ENCODE data around the gene TSPAN9.

Gene TSPAN9

DNA sequence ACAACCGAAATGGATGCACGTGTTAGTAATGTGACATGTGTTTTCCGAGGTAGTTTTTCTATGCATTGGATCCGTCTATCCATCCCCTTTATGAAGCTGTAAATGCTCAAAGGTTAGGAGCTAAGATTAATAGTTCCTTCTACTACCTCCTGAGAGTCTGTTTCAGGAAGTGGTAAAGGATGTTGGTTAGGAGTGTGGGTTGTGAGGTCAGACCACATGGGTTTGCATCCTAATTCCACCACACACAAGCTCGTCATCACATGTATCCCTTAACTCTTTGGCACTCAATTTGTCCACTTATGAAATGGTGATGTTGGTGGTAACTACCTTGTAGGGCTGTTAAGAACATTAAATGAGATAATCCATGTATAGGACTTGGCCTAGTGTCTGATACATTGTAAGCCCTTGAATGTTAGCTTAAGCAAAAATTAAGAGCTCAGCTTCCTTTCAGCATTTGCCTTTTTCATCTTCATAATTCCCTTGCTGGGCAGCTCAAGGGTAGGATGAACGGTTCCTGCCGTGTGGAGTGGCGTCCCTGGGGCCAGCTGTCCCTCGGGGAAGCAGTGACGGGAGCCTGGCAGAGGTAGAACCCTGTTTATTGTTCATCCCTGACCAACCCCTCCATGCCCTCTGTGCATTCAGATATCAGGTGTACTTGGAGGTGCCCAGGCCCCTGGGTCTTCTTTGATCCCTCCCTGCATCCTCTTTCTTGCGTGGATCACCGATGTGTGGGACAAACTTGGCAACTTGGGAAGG is 52.3 kb downstream of the TSPAN9 start:
- no peak for TF ChIP-seq EZH2phosphoT487 (conservative IDR thresholded peaks at IDR 0.05; ENCODE audit: low read length)
- TF ChIP-seq, protein P1, sequence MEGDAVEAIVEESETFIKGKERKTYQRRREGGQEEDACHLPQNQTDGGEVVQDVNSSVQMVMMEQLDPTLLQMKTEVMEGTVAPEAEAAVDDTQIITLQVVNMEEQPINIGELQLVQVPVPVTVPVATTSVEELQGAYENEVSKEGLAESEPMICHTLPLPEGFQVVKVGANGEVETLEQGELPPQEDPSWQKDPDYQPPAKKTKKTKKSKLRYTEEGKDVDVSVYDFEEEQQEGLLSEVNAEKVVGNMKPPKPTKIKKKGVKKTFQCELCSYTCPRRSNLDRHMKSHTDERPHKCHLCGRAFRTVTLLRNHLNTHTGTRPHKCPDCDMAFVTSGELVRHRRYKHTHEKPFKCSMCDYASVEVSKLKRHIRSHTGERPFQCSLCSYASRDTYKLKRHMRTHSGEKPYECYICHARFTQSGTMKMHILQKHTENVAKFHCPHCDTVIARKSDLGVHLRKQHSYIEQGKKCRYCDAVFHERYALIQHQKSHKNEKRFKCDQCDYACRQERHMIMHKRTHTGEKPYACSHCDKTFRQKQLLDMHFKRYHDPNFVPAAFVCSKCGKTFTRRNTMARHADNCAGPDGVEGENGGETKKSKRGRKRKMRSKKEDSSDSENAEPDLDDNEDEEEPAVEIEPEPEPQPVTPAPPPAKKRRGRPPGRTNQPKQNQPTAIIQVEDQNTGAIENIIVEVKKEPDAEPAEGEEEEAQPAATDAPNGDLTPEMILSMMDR (IDR thresholded peaks at IDR 0.05; ENCODE audit: insufficient read depth, low read length, poor library complexity, severe bottlenecking): no peak
- H3K27me3 ChIP-seq (ENCODE audit: low read length): no peaks in the 10 kb centered on the region
- no peaks in the 10 kb centered on the region for H4K20me1 ChIP-seq (ENCODE audit: low read depth, low read length)

DNA sequence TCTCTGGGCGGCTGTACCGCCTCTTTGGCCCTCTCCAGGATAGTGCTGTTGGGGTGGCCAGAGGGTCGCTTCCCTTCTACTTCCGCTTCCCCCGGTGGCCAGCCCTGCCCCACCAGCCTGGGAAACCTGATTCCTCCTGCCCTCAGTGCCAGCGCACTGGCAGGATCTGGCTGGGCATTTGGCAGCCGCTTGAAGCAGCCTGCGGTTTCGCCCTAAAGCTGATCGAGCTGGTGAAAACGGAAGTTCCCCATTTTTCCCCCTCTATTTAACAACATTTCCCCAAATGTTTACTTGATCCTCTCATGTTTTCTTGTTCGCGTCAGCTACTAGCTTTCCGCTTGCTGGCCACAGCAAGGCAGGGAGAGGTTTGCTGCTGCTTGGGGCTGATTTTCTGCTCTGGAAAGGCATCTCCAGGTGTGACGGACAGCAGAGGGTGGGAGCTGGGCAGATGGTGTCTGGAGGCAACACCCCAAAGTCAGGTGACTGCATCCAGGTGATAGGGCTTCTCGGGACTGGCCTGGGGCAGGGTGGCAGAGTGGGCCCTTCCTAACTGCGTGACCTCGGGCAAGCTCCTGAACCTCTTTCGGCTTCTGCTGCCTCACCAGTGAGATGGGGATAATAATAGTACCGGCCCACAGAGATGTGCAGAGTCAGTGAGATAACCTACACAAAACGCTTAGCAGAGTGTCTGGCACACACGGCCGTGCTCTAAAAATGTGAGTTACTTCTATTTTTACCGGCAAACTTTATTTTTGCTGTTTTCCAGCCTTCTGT is 53.1 kb downstream of the TSPAN9 start:
- Histone ChIP-seq H2AFZ (ENCODE audit: low read depth, low read length, severe bottlenecking) (no peak overlapping the region), H3K9me2 (replicated peaks; ENCODE audit: insufficient read depth, low read length) (no peaks in the 10 kb centered on the region), H3K9me3 (ENCODE audit: insufficient read depth, low read length) (no peaks in the 10 kb centered on the region), H3F3A (ENCODE audit: insufficient read depth) (no peaks in the 10 kb centered on the region), H3K4me2 (ENCODE audit: low read depth, low read length, poor library complexity, severe bottlenecking) (no peak overlapping the region), H4K20me1 (ENCODE audit: low read depth, low read length) (no peaks in the 10 kb centered on the region), H3K27me3 (ENCODE audit: low read length) (no peaks in the 10 kb centered on the region), H3K36me3 (ENCODE audit: low read length) (no peaks in the 10 kb centered on the region), H3K4me3 (ENCODE audit: insufficient read depth, low read length, poor library complexity, severe bottlenecking) (no peak overlapping the region), H3K9ac (ENCODE audit: low read length) (no peak overlapping the region), H3K79me2 (ENCODE audit: insufficient read depth, low read length) (no peaks in the 10 kb centered on the region), H3K27ac (ENCODE audit: low read depth, low read length) (no peak overlapping the region)
- TF ChIP-seq, protein P1 (IDR thresholded peaks at IDR 0.05; ENCODE audit: insufficient read depth, low read length, poor library complexity, severe bottlenecking): no peak
- no peak for TF ChIP-seq EZH2phosphoT487 (conservative IDR thresholded peaks at IDR 0.05; ENCODE audit: low read length)

More for the DNA sequence above, 52.3 kb downstream of the TSPAN9 start:
- Histone ChIP-seq H3K36me3 (ENCODE audit: low read length) (no peaks in the 10 kb centered on the region), H3K27ac (ENCODE audit: low read depth, low read length) (no peak overlapping the region), H3F3A (ENCODE audit: insufficient read depth) (no peaks in the 10 kb centered on the region), H3K79me2 (ENCODE audit: insufficient read depth, low read length) (no peaks in the 10 kb centered on the region), H3K4me3 (ENCODE audit: insufficient read depth, low read length, poor library complexity, severe bottlenecking) (no peak overlapping the region), H3K4me2 (ENCODE audit: low read depth, low read length, poor library complexity, severe bottlenecking) (no peak overlapping the region), H3K9ac (ENCODE audit: low read length) (no peak overlapping the region), H3K9me2 (replicated peaks; ENCODE audit: insufficient read depth, low read length) (no peaks in the 10 kb centered on the region), H3K9me3 (ENCODE audit: insufficient read depth, low read length) (no peaks in the 10 kb centered on the region), H2AFZ (ENCODE audit: low read depth, low read length, severe bottlenecking) (no peak overlapping the region)

DNA sequence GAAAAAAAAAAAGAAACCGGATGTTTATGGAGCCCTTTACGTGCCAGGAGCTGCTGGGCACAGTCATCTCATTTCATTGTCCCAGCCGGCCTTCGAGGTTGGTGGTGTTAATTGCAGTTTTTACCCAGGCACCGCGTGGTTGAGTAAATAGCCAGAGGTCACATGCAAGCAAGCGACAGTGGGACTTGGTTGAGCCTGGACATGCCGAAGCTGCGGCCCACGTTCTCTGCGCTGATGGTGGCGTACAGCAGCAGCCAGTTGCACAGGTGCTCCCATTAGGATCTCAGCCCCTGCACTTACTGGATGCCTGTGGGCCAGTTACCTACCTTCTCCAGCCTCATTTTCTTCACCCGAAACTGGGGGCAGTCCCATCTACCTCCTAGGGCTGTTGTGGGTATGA is 54.0 kb downstream of the TSPAN9 start:
- Histone ChIP-seq H4K20me1 (ENCODE audit: low read depth, low read length) (no peaks in the 10 kb centered on the region), H3K79me2 (ENCODE audit: insufficient read depth, low read length) (no peaks in the 10 kb centered on the region), H3K9me2 (replicated peaks; ENCODE audit: insufficient read depth, low read length) (no peaks in the 10 kb centered on the region), H2AFZ (ENCODE audit: low read depth, low read length, severe bottlenecking) (no peak overlapping the region), H3K9ac (ENCODE audit: low read length) (no peak overlapping the region), H3K9me3 (ENCODE audit: insufficient read depth, low read length) (no peaks in the 10 kb centered on the region), H3K4me3 (ENCODE audit: insufficient read depth, low read length, poor library complexity, severe bottlenecking) (no peak overlapping the region), H3K4me2 (ENCODE audit: low read depth, low read length, poor library complexity, severe bottlenecking) (no peak overlapping the region), H3K36me3 (ENCODE audit: low read length) (no peaks in the 10 kb centered on the region), H3F3A (ENCODE audit: insufficient read depth) (no peaks in the 10 kb centered on the region), H3K27me3 (ENCODE audit: low read length) (no peaks in the 10 kb centered on the region), H3K27ac (ENCODE audit: low read depth, low read length) (no peak overlapping the region)
- TF ChIP-seq EZH2phosphoT487 (conservative IDR thresholded peaks at IDR 0.05; ENCODE audit: low read length): no peak
- TF ChIP-seq, protein P1 (IDR thresholded peaks at IDR 0.05; ENCODE audit: insufficient read depth, low read length, poor library complexity, severe bottlenecking): no peak

Data from SU-DHL-6 (cell line).